Ammon's horn (tissue), 1 donor: ENCODE measurements around the gene CLEC16A.
"Not testable (repeated sequence)": the region's sequence is repeated elsewhere in the genome, so short reads cannot be mapped to it uniquely, and the experiment has no call there.

Experiments
- DNase-seq: peaks from one replicate; pipeline ENCODE4 v3.0.0-alpha.2; 2016; ENCODE audit warnings: low spot score

Gene CLEC16A

GRCh38 chr16:11099672-11100205, 155.4 kb downstream of the CLEC16A start:
- no peak for DNase-seq

- DNase-seq: peak; percentile 43
These were observed 155.9 kb downstream of the CLEC16A start for GRCh38 chr16:11100239-11100750.

- no peak for DNase-seq
These were observed 156.9 kb downstream of the CLEC16A start for GRCh38 chr16:11101283-11101682.

- no peak for DNase-seq
These were observed 157.5 kb downstream of the CLEC16A start for GRCh38 chr16:11101695-11102522.

DNA sequence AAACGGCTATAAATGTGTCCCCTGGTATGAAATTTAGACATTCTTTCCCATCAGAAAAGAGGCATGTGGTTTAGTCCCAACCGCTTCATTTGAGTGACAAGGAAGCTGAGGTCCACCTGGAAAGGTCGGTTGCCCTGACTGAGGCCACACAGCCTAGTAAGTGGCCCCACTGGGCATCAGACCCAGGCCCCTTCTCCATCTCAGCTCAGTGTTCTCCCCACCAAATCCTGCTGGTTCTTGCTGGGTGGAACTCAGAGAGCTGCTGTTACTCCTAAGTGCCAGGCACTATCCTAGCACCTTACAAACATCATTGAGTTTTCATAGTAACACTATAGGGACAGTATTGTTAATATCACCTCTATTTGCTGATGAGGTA, 158.1 kb downstream of the CLEC16A start:
- no peak for DNase-seq

DNA sequence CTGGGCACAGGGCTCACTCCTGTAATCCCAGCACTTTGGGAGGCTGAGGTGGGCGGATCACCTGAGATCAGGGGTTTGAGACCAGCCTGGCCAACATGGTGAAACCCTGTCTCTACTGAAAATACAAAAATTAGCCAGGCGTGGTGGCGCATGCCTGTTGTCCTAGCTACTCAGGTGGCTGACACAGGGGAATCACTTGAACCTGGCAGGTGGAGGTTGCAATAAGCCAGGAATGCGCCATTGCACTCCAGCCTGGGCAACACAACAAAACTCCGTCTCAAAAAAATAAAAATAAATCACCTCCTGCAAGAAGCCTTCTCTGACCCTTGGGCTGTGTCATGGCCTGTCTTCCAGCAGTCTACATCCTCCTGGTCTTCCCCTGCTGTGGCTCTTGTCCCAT, 158.9 kb downstream of the CLEC16A start:
- not testable (repeated sequence) for DNase-seq

- DNase-seq: no peak
These were observed 160.0 kb downstream of the CLEC16A start for GRCh38 chr16:11104168-11105037.

- DNase-seq: peak; percentile 30
These were observed 160.9 kb downstream of the CLEC16A start for GRCh38 chr16:11105038-11105903.

- DNase-seq: no peak
These were observed 162.4 kb downstream of the CLEC16A start for GRCh38 chr16:11106726-11107125.

DNA sequence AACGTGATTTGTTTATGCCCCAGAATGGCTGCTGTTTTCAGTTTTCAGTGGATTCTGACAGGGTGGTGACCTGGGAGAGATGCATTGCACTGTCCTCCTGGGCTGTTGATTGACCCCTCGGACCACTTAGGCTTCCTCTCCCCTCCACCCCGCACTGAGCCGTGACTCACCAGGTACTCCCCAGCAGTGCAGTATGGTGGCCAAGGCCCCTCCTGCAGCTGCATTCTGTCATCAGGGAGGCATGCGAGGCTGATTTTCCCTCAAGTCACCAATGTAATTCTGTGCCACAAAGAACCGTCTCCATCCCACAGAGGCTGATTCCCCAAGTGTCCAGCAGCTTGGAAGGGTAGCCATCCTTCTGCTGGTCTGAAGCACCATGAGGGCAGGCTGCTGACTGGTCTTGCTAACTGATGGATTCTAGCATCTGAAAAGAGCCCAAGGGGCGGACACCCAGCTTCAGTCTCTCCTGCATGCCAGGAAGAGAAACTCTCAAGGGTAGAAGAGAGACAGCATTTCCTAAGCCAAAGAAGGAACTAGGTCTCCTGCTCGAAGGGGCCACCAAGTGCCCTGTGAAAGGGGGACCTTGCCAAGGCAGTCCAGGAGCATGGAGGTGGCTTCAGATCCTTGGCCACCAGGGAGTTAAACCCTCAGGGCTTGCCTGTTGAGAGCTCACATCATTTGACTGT, 163.6 kb downstream of the CLEC16A start:
- DNase-seq: no peak

GRCh38 chr16:11108466-11108805, 164.1 kb downstream of the CLEC16A start:
- no peak for DNase-seq

GRCh38 chr16:11109566-11109965, 165.2 kb downstream of the CLEC16A start:
- no peak for DNase-seq

DNA sequence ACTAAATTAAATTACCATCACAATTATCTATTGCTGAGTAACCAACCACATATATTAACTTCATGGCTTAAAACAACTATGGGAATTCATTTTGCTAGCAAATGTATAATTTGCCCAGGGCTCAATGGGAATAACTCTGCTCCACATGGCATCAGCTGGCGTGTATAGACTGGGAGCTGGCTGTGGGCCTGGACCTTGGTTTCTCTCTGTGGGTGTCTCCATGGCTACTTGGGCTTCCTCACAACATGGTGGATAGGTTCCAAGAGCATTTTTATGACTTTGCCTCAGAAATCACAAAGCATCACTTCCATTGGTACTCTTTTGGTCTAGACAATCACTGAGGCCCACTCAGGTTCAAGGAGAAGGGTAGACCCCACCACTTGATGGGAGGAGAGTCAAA, 166.8 kb downstream of the CLEC16A start:
- no peak for DNase-seq

DNA sequence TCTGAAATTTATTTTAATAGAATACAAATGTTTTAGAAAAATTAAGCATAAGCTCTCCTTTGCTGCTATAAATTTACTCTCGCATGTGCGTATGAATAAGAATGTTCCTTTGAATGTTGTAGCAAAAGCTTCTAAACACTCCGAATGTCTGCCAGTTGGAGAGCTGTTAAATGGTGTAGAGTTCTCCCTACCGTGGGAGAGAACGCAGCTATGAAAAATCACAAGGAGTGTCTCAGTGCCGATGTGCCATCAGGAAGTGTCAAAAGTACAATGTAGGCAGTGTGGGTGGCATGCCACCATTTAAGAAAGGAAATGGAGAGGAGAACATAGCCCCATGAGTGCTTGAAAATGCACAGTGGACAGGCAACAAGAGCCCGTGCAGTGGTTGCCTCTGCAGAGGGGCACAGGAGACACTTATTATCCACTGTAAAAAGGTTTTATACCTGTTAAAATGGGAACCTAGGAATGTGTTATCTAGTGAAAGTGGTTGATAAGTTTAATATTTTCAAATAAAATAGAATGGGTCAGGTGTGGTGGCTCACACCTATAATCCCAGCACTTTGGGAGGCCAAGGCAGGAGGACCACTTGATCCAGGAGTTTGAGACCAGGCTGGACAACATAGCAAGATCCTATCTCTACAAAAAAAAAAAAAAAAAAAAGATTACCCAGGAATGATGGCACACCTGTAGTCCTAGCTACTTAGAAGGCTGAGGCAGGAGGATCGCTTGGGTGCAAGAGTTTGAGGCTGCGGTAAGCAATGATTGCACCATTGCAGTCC, 167.7 kb downstream of the CLEC16A start:
- no peak for DNase-seq

GRCh38 chr16:11112723-11113348, 168.5 kb downstream of the CLEC16A start:
- no peak for DNase-seq

DNA sequence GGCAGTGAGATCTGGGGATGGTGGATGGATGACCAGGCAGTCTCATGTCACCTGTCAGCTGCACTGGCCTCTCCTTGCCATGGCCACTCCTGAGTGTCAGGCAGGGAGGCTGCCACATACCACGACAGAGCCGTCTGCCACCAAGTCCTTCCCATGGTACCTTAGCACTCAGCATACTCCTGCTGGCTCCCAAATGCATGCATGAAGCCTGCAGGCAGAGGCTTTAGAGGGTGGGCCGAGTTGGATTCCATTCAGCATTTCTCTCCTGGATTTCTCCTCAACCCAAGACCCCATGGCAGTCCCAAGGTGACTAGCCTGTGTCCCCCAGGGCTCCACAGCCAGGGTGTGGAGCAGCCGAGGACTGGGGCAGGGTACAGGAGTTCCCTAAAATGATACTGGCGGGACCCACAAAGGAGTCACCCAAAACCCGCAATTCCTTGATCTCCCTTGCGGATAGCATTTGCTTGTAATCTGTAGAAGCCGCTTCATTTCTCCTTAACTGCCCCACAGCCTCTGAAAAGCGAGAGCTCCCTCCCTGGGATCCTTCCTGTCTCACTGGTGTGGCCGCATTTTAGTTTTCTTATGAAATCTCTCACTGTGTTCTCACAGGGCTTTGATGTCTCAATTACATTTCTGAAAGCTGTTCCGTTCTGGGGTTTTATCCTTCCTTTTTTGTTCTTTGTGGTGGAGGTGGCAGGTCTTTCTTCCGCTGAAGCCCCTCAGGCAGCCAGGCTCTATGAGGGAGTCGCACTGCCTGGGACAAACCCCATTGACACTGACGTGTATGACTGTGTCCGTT, 170.2 kb downstream of the CLEC16A start:
- DNase-seq: no peak

- DNase-seq: no peak
These were observed 173.3 kb downstream of the CLEC16A start for GRCh38 chr16:11117576-11118211.

- no peak for DNase-seq
These were observed 174.1 kb downstream of the CLEC16A start for GRCh38 chr16:11118479-11118878.
